Central memory CD4-positive, alpha-beta T cell (primary cell): ENCODE data around the gene GLIPR1L1.

Experiments
- DNase-seq: peaks from one replicate; pipeline ENCODE4 v3.0.0; 2022
- total RNA-seq, 3 experiments: gene quantifications; one replicate each; lab custom pipeline; 2026; lab: John Stamatoyannopoulos, UW

Gene GLIPR1L1
- total RNA-seq: 0 reads per million in 3 experiments

GRCh38 chr12:75334384-75335030 is at the start of gene GLIPR1L1:
Gene GLIPR1L1, plus strand, starts transcription at chr12:75334670. Its CDS starts 59 bp downstream, at chr12:75334729.
- peak; percentile 71 for DNase-seq

GRCh38 chr12:75288860-75289259 is 45.6 kb upstream of the GLIPR1L1 start:
- DNase-seq: no peak

- no peak for DNase-seq
Observed at GRCh38 chr12:75289753-75290152, 44.7 kb upstream of the GLIPR1L1 start.

- DNase-seq: no peak
Observed at GRCh38 chr12:75291014-75291413, 43.5 kb upstream of the GLIPR1L1 start.

- no peak for DNase-seq
Observed at GRCh38 chr12:75294336-75294735, 40.1 kb upstream of the GLIPR1L1 start.

GRCh38 chr12:75294797-75295196 is 39.7 kb upstream of the GLIPR1L1 start:
- DNase-seq: no peak

- DNase-seq: no peak
Observed at GRCh38 chr12:75302225-75302624, 32.2 kb upstream of the GLIPR1L1 start.

GRCh38 chr12:75302781-75303180 is 31.7 kb upstream of the GLIPR1L1 start:
- DNase-seq: no peak

GRCh38 chr12:75305412-75306332 is 28.8 kb upstream of the GLIPR1L1 start:
- no peak for DNase-seq

GRCh38 chr12:75308279-75308678 is 26.2 kb upstream of the GLIPR1L1 start:
- DNase-seq: no peak

GRCh38 chr12:75311369-75311768 is 23.1 kb upstream of the GLIPR1L1 start:
- DNase-seq: no peak

GRCh38 chr12:75315518-75315917 is 19.0 kb upstream of the GLIPR1L1 start:
- DNase-seq: no peak

- DNase-seq: no peak
Observed at GRCh38 chr12:75317784-75318183, 16.7 kb upstream of the GLIPR1L1 start.

- no peak for DNase-seq
Observed at GRCh38 chr12:75322464-75322863, 12.0 kb upstream of the GLIPR1L1 start.

GRCh38 chr12:75323663-75324062 is 10.8 kb upstream of the GLIPR1L1 start:
- DNase-seq: no peak

- DNase-seq: no peak
Observed at GRCh38 chr12:75327642-75328041, 6.8 kb upstream of the GLIPR1L1 start.

- peak; percentile 64 for DNase-seq
Observed at GRCh38 chr12:75329918-75330826, 4.3 kb upstream of the GLIPR1L1 start, which contains the start of gene CAPS2. Gene CAPS2, minus strand, starts transcription at chr12:75330324. Its CDS starts 3,826 bp downstream, at chr12:75326498.

GRCh38 chr12:75337905-75338304 is 3.4 kb downstream of the GLIPR1L1 start:
- no peak for DNase-seq

- no peak for DNase-seq
Observed at GRCh38 chr12:75341873-75342272, 7.4 kb downstream of the GLIPR1L1 start.

- no peak for DNase-seq
Observed at GRCh38 chr12:75345531-75345930, 11.1 kb downstream of the GLIPR1L1 start.

GRCh38 chr12:75346215-75346614 is 11.7 kb downstream of the GLIPR1L1 start:
- DNase-seq: peak; percentile 30

GRCh38 chr12:75349946-75350345 is 15.5 kb downstream of the GLIPR1L1 start:
- DNase-seq: no peak

GRCh38 chr12:75350413-75350812 is 15.9 kb downstream of the GLIPR1L1 start:
- DNase-seq: no peak
